ENCODE measurements around the gene TMCC1. TPM values are rescaled to one million over a fixed set of nuclear protein-coding genes. Genes with fewer than 3 reads are reported as not detected.

The TMCC1 gene
- total and polyA plus RNA-seq, 2 donors = 12.2 to 24.5 TPM

GRCh38 chr3:129673012-129673411 lies 220.5 kb downstream of the TMCC1 start:
- DNase-seq (ENCODE audit: low read depth in 6 of 9, low spot score in 9 of 9) = no peak
- no peaks in the 10 kb centered on the region for H3K9me3 ChIP-seq (ENCODE audit: control insufficient read depth in 2 of 2, insufficient read depth in 1 of 2, low read length in 1 of 2)
- 79% methylated on average over 2 of the region's 2 CpGs for WGBS
- H3K4me3 ChIP-seq (ENCODE audit: low read length in 2 of 2) = no peak overlapping the region
- no peak overlapping the region for H3K27ac ChIP-seq (ENCODE audit: low read depth in 1 of 2, low read length in 1 of 2)
- H3K4me1 ChIP-seq (ENCODE audit: control insufficient read depth in 2 of 2, insufficient read depth in 2 of 2, low read length in 2 of 2) = no peaks in the 10 kb centered on the region
- no peaks in the 10 kb centered on the region for H3K27me3 ChIP-seq (ENCODE audit: control insufficient read depth in 2 of 2, insufficient read depth in 1 of 2, low read length in 1 of 2)
- peaks cover 12 to 24% of the 10 kb centered on the region in 2 donors for H3K36me3 ChIP-seq (ENCODE audit: control insufficient read depth in 2 of 2, insufficient read depth in 2 of 2, low read length in 1 of 2)

- H3K36me3 ChIP-seq (ENCODE audit: control insufficient read depth in 2 of 2, insufficient read depth in 2 of 2, low read length in 1 of 2) = peaks cover 12 to 24% of the 10 kb centered on the region in 2 donors
- no peak overlapping the region for H3K4me3 ChIP-seq (ENCODE audit: low read length in 2 of 2)
- 100% methylated on average over 1 of the region's 1 CpG for WGBS
- H3K9me3 ChIP-seq (ENCODE audit: control insufficient read depth in 2 of 2, insufficient read depth in 1 of 2, low read length in 1 of 2) = no peaks in the 10 kb centered on the region
- no peaks in the 10 kb centered on the region for H3K27me3 ChIP-seq (ENCODE audit: control insufficient read depth in 2 of 2, insufficient read depth in 1 of 2, low read length in 1 of 2)
- DNase-seq (ENCODE audit: low read depth in 6 of 9, low spot score in 9 of 9) = no peak
- H3K27ac ChIP-seq (ENCODE audit: low read depth in 1 of 2, low read length in 1 of 2) = no peak overlapping the region
- H3K4me1 ChIP-seq (ENCODE audit: control insufficient read depth in 2 of 2, insufficient read depth in 2 of 2, low read length in 2 of 2) = no peaks in the 10 kb centered on the region
These were observed 221.1 kb downstream of the TMCC1 start for GRCh38 chr3:129672412-129672811.

- no peak for DNase-seq (ENCODE audit: low read depth in 6 of 9, low spot score in 9 of 9)
- Histone ChIP-seq H3K4me1 (ENCODE audit: control insufficient read depth in 2 of 2, insufficient read depth in 2 of 2, low read length in 2 of 2) (no peaks in the 10 kb centered on the region), H3K4me3 (ENCODE audit: low read length in 2 of 2) (no peak overlapping the region), H3K27ac (ENCODE audit: low read depth in 1 of 2, low read length in 1 of 2) (no peak overlapping the region), H3K36me3 (ENCODE audit: control insufficient read depth in 2 of 2, insufficient read depth in 2 of 2, low read length in 1 of 2) (peaks cover 4 to 13% of the 10 kb centered on the region in 2 donors), H3K27me3 (ENCODE audit: control insufficient read depth in 2 of 2, insufficient read depth in 1 of 2, low read length in 1 of 2) (no peaks in the 10 kb centered on the region), H3K9me3 (ENCODE audit: control insufficient read depth in 2 of 2, insufficient read depth in 1 of 2, low read length in 1 of 2) (no peaks in the 10 kb centered on the region)
- 98% methylated on average over 3 of the region's 3 CpGs for WGBS
These were observed 228.3 kb downstream of the TMCC1 start for GRCh38 chr3:129665024-129665768.

- Histone ChIP-seq H3K4me3 (ENCODE audit: low read length in 2 of 2) (no peak overlapping the region), H3K9me3 (ENCODE audit: control insufficient read depth in 2 of 2, insufficient read depth in 1 of 2, low read length in 1 of 2) (no peaks in the 10 kb centered on the region), H3K4me1 (ENCODE audit: control insufficient read depth in 2 of 2, insufficient read depth in 2 of 2, low read length in 2 of 2) (no peaks in the 10 kb centered on the region), H3K36me3 (ENCODE audit: control insufficient read depth in 2 of 2, insufficient read depth in 2 of 2, low read length in 1 of 2) (peaks cover 2 to 3% of the 10 kb centered on the region in 2 donors), H3K27ac (ENCODE audit: low read depth in 1 of 2, low read length in 1 of 2) (no peak overlapping the region), H3K27me3 (ENCODE audit: control insufficient read depth in 2 of 2, insufficient read depth in 1 of 2, low read length in 1 of 2) (no peaks in the 10 kb centered on the region)
- DNase-seq (ENCODE audit: low read depth in 6 of 9, low spot score in 9 of 9) = no peak
- whole genome bisulfite sequencing = 88% methylated on average over 6 of the region's 6 CpGs
These were observed 229.4 kb downstream of the TMCC1 start for GRCh38 chr3:129663930-129664646.

GRCh38 chr3:129663045-129663446 lies 230.5 kb downstream of the TMCC1 start:
- Histone ChIP-seq H3K9me3 (ENCODE audit: control insufficient read depth in 2 of 2, insufficient read depth in 1 of 2, low read length in 1 of 2) (no peaks in the 10 kb centered on the region), H3K36me3 (ENCODE audit: control insufficient read depth in 2 of 2, insufficient read depth in 2 of 2, low read length in 1 of 2) (peaks cover 0 to 3% of the 10 kb centered on the region in 2 donors), H3K4me3 (ENCODE audit: low read length in 2 of 2) (no peak overlapping the region), H3K4me1 (ENCODE audit: control insufficient read depth in 2 of 2, insufficient read depth in 2 of 2, low read length in 2 of 2) (no peaks in the 10 kb centered on the region), H3K27ac (ENCODE audit: low read depth in 1 of 2, low read length in 1 of 2) (no peak overlapping the region), H3K27me3 (ENCODE audit: control insufficient read depth in 2 of 2, insufficient read depth in 1 of 2, low read length in 1 of 2) (no peaks in the 10 kb centered on the region)
- WGBS = 98% methylated on average over 1 of the region's 1 CpG
- no peak for DNase-seq (ENCODE audit: low read depth in 6 of 9, low spot score in 9 of 9)

- Histone ChIP-seq H3K4me1 (ENCODE audit: control insufficient read depth in 2 of 2, insufficient read depth in 2 of 2, low read length in 2 of 2) (no peaks in the 10 kb centered on the region), H3K27ac (ENCODE audit: low read depth in 1 of 2, low read length in 1 of 2) (no peak overlapping the region), H3K27me3 (ENCODE audit: control insufficient read depth in 2 of 2, insufficient read depth in 1 of 2, low read length in 1 of 2) (no peaks in the 10 kb centered on the region), H3K4me3 (ENCODE audit: low read length in 2 of 2) (no peak overlapping the region), H3K36me3 (ENCODE audit: control insufficient read depth in 2 of 2, insufficient read depth in 2 of 2, low read length in 1 of 2) (peaks cover 0 to 3% of the 10 kb centered on the region in 2 donors), H3K9me3 (ENCODE audit: control insufficient read depth in 2 of 2, insufficient read depth in 1 of 2, low read length in 1 of 2) (no peaks in the 10 kb centered on the region)
- WGBS = 97% methylated on average over 4 of the region's 4 CpGs
- DNase-seq (ENCODE audit: low read depth in 6 of 9, low spot score in 9 of 9) = no peak
These were observed 231.3 kb downstream of the TMCC1 start for GRCh38 chr3:129662191-129662608.

- no peak for DNase-seq (ENCODE audit: low read depth in 6 of 9, low spot score in 9 of 9)
- WGBS = 98% methylated on average over 1 of the region's 1 CpG
- Histone ChIP-seq H3K9me3 (ENCODE audit: control insufficient read depth in 2 of 2, insufficient read depth in 1 of 2, low read length in 1 of 2) (no peaks in the 10 kb centered on the region), H3K27ac (ENCODE audit: low read depth in 1 of 2, low read length in 1 of 2) (no peak overlapping the region), H3K27me3 (ENCODE audit: control insufficient read depth in 2 of 2, insufficient read depth in 1 of 2, low read length in 1 of 2) (no peaks in the 10 kb centered on the region), H3K4me1 (ENCODE audit: control insufficient read depth in 2 of 2, insufficient read depth in 2 of 2, low read length in 2 of 2) (no peaks in the 10 kb centered on the region), H3K4me3 (ENCODE audit: low read length in 2 of 2) (no peak overlapping the region), H3K36me3 (ENCODE audit: control insufficient read depth in 2 of 2, insufficient read depth in 2 of 2, low read length in 1 of 2) (peaks cover 0 to 3% of the 10 kb centered on the region in 2 donors)
These were observed 231.7 kb downstream of the TMCC1 start for GRCh38 chr3:129661766-129662165.

GRCh38 chr3:129658110-129658843 lies 235.2 kb downstream of the TMCC1 start:
- DNase-seq (ENCODE audit: low read depth in 6 of 9, low spot score in 9 of 9) = no peak
- Histone ChIP-seq H3K27ac (ENCODE audit: low read depth in 1 of 2, low read length in 1 of 2) (no peak overlapping the region), H3K9me3 (ENCODE audit: control insufficient read depth in 2 of 2, insufficient read depth in 1 of 2, low read length in 1 of 2) (no peaks in the 10 kb centered on the region), H3K27me3 (ENCODE audit: control insufficient read depth in 2 of 2, insufficient read depth in 1 of 2, low read length in 1 of 2) (no peaks in the 10 kb centered on the region), H3K4me3 (ENCODE audit: low read length in 2 of 2) (no peak overlapping the region), H3K4me1 (ENCODE audit: control insufficient read depth in 2 of 2, insufficient read depth in 2 of 2, low read length in 2 of 2) (no peaks in the 10 kb centered on the region), H3K36me3 (ENCODE audit: control insufficient read depth in 2 of 2, insufficient read depth in 2 of 2, low read length in 1 of 2) (peaks cover 11 to 13% of the 10 kb centered on the region in 2 donors)
- WGBS = 52% methylated on average over 4 of the region's 4 CpGs
